NCI-H1694 (cell line): ENCODE data around the gene GTF2IRD1.

ENCODE experiments used
- DNase-seq: peaks from one replicate; lab custom pipeline; 2025; lab: John Stamatoyannopoulos, UW

The GTF2IRD1 gene

GRCh38 chr7:74567318-74567668 is 113.6 kb downstream of the GTF2IRD1 start:
- DNase-seq: no peak

DNA sequence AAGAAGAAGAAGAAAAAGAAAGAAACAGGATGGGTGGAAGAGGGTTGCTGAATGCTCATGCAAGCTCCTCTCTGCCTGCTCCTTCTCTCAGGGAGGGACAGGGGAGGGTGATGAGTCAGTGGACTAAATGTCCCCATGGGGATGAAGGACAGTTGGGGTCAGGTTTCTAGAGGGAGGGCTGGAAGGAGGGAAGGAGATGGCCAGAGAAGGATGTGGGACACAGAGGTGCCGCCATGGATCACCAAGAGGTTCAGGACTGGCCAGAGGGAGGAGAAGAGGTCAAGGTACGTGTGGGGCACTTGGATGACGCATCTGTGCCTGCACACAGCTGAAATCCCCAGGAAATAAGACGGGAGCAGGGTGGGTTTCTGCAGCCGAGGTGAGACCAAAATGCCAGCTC is 115.0 kb downstream of the GTF2IRD1 start:
- DNase-seq: no peak

DNA sequence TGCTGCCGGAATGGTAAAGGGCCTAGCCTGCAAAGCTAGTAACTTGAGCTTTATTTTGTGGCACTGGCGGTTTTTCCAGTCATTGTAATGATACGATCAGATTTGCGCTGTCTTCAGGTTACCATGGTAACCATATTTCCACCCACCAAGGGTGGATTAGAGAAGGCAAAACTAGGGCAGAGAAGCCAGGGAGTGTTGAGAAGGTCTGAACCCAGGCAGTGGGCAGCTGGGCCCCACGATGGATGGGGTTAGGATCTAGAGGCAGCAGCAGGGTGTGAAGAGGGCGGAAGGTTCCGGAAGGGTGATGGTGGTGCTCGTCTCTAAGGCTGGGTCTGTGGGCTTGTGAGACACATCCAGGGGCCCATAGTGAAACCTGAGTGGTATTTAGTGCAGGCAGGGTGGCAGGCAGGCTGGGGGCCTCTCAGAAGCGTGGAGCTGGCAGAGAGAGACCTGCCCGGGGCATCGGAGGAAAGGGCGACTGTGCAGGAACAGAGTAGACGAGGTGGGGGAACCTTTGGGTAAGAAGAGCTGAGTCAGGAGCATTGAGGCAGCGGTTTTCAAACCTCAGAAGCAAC is 115.9 kb downstream of the GTF2IRD1 start:
- no peak for DNase-seq

DNA sequence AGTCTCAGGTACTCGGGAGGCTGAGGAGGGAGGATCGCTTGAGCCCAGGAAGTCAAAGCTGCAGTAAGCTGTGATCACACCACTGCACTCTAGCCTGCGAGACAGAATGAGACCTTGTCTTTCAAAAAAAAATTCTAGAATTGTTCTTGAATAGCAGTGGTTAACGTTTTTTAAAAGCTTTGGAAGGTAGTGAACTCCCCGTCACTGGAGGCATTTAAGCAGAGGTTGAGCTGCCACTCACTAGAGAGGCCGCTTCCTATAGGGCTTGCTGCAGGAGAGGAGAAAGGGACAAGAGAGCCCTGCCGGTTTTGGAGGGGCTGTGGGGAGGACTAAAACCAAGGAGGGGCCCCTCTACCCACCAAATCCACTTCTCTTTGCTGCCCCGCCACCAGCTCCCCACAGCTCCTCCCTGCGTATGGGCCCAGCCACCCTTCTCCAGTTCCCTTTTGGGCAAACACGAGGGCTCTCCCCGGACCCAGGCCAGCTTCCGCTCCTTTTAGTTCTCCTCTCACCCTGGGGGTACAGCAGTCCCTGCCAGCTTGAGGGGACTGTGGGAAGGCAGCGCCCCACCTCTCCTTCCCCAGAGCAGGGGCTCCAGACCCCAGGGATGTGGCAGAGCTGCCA is 116.9 kb downstream of the GTF2IRD1 start:
- DNase-seq: no peak

- peak; percentile 72 for DNase-seq
Observed at GRCh38 chr7:74572301-74572979, 118.7 kb downstream of the GTF2IRD1 start.

- no peak for DNase-seq
Observed at GRCh38 chr7:74573512-74573911, 119.8 kb downstream of the GTF2IRD1 start.

GRCh38 chr7:74575083-74575784 is 121.5 kb downstream of the GTF2IRD1 start:
- no peak for DNase-seq

DNA sequence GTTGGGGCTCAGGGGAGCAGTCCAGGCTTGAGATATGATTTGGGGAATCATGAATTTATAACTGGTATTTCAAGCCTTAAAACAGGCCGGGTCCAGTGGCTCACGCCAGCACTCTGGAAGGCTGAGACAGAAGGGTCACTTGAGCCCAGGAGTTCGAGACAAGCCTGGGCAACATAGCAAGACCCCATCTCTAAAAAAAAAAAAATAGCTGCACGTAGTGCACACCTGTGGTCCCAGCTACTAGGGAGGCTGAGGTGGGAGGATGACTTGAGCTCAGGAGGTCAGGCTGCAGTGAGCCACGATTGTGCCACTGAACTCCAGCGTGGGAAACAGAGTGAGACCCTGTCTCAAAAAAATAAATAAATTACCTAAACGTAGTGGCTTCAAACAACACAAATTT is 122.1 kb downstream of the GTF2IRD1 start:
- DNase-seq: no peak

DNA sequence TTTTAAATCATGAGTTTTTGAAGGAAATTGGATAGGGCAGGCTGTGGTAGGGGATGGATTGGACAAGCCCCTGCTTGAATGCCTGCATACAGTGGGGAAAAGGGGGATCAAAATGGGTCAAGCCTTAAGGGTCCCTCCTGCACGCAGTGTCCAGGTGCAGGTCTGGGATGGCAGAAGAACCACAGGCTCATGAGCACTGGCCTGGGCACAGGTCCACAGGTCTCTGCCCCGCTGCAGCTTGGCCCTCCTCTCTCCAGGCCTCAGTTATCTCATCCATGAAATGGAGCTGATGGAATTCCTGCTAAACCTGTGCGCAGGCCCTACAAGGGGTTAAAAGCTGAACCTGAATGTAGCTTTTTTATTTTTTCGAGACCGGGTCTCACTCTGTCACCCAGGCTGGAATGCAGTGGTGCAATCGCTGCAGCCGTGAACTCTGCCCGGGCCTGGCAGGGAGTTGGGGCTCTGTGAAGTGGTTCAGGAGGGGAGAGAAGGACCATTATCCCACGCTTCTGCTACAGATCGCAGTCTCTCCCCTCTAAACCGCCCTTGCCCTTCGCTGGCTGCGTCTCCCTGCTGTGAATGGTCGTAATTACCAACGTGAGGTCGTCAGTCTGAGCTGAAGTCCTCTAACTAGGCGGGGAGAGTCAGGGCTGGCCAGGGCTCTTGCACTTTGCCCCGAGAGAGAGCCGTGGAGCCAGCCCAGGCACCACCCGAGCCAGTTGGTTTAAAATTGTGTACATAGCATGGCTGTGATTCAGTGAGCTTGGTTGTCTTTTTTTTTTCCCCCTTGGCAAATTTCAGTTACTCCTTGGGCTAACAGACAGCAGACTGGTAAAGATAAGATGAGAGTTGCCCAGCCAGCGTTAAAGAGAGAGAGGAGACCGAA is 126.3 kb downstream of the GTF2IRD1 start:
- DNase-seq: no peak

GRCh38 chr7:74581916-74582440 is 128.3 kb downstream of the GTF2IRD1 start:
- no peak for DNase-seq

- no peak for DNase-seq
Observed at GRCh38 chr7:74582447-74583039, 128.8 kb downstream of the GTF2IRD1 start.

DNA sequence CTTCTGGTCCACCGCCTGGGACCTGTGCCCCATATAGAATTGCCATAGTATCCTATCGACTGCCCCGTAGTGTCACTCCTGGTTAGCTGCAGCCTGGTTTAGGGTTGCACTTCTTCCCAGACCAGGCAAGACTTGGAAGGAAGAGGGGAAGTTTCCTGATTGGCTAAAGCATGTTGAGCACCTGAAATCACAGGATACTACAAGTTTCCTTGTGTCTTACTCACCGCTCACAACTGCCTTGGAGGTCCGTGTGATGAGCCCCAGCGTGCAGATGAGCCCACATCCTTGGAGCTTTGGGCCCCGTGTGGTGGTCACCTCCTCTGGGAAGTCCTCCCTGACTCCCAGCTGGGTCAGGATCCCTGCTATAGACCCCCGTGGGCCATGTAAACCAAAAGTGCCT is 129.9 kb downstream of the GTF2IRD1 start:
- no peak for DNase-seq

DNA sequence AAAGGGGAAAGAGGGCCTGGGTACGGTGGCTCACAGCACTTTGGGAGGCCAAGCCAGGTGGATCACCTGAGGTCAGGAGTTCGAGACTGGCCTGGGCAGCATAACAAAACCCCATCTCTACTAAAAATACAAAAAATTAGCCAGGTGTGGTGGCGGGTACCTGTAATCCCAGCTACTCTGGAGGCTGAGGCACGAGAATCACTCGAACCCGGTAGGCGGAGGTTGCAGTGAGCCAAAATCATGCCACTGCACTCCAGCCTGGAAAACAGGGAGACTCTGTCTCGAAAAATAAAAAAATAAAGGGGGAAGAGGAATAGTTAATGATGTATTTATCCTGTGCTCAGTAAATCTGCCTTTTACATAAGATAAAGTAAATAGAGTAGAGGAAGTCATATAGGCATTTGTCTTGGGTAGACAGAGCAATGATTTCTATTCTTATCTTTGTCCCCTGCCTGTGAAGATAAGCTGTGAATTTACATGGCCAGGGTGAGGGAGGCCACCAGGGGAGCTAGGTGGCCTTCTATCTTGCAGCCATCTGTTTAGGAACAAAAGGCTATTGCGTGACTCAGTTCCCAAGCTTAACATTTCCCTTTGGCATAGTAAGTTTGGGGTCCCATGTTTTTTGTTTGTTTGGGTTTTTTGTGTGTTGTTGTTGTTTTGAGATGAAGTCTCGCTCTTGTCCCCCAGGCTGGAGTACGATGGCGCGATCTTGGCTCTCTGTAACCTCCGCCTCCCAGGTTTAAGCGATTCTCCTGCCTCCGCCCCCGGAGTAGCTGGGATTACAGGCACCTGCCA is 130.7 kb downstream of the GTF2IRD1 start:
- no peak for DNase-seq

- DNase-seq: no peak
Observed at GRCh38 chr7:74585844-74586243, 132.1 kb downstream of the GTF2IRD1 start.

- no peak for DNase-seq
Observed at GRCh38 chr7:74586258-74587175, 132.8 kb downstream of the GTF2IRD1 start.

DNA sequence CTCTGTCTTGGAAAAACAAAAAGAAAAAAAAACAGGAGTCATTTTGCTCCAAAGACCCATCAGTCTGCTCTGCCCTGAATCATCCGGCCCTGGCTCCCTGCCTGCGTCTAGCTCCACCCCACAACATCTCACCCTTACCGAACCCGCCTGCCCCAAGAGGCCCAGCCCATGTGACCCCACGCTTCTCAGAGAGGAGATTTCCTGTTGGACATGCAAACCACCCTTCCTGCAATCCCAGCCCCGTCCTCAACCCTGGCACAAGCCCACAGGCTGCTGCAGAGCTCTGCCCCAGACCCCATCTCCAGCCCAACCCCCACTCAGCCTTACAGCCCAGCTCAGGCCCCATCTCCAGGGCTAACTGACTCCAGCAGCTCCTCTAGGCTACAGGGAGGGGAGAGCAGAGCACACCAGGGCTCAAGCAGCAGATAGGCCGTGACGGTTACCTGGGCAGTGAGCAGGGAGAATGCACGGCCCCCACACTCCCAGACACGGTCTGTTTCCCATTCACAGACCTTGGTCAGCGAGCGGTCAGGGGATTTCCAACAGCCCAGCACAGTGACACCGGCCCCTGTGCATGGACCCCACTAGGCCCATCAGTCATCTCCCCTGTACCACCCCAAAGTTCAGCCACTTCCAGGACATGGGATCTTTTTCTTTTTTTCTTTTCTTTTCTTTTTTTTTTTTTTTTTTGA is 133.9 kb downstream of the GTF2IRD1 start:
- no peak for DNase-seq

DNA sequence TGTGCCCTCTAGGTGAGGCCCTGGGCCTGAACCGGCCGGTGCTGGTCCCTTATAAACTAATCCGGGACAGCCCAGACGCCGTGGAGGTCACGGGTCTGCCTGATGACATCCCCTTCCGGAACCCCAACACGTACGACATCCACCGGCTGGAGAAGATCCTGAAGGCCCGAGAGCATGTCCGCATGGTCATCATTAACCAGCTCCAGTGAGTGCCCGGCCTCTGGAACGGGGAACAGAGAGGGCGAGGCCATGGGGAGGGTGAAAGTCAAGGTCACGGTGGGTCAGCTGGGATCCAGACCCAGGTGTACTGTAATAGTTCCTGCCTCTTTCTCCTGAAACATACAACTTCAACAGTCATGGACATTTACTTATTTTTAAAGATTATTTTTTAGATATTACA is 137.1 kb downstream of the GTF2IRD1 start:
- DNase-seq: no peak

GRCh38 chr7:74598558-74598957 is 144.9 kb downstream of the GTF2IRD1 start:
- no peak for DNase-seq

GRCh38 chr7:74599244-74599643 is 145.5 kb downstream of the GTF2IRD1 start:
- DNase-seq: no peak
